Activated CD4-positive, alpha-beta T cell treated with anti-CD3 and anti-CD28 coated beads, Interleukin-2, Interleukin-6, amounts not matched to agents 100 ng/mL and 50 ng/mL, durations not matched to agents 16 hours and 8 hours (primary cell): ENCODE measurements around the gene ACSS2.

Experiments used
- DNase-seq: peaks from one replicate; pipeline ENCODE4 v3.0.0-alpha.2; 2020

ACSS2 gene

GRCh38 chr20:34916774-34917354, 40.5 kb downstream of the ACSS2 start:
- no peak for DNase-seq

- DNase-seq, result peak; percentile 15
Observed at GRCh38 chr20:34920055-34920454, 43.6 kb downstream of the ACSS2 start.

GRCh38 chr20:34921436-34921835, 45.0 kb downstream of the ACSS2 start:
- peak; percentile 24 for DNase-seq

GRCh38 chr20:34922654-34923381, 46.4 kb downstream of the ACSS2 start:
- DNase-seq, result no peak

- DNase-seq, result no peak
Observed at GRCh38 chr20:34923414-34923813, 47.0 kb downstream of the ACSS2 start.

GRCh38 chr20:34925341-34925740, 48.9 kb downstream of the ACSS2 start:
- DNase-seq, result no peak

- DNase-seq, result no peak
Observed at GRCh38 chr20:34925981-34926380, 49.6 kb downstream of the ACSS2 start.

- no peak for DNase-seq
Observed at GRCh38 chr20:34926581-34926980, 50.2 kb downstream of the ACSS2 start.

- DNase-seq, result no peak
Observed at GRCh38 chr20:34927736-34928135, 51.3 kb downstream of the ACSS2 start.

GRCh38 chr20:34928411-34928810, 52.0 kb downstream of the ACSS2 start:
- DNase-seq, result no peak

- no peak for DNase-seq
Observed at GRCh38 chr20:34931771-34932170, 55.4 kb downstream of the ACSS2 start.

GRCh38 chr20:34938466-34939163, 62.2 kb downstream of the ACSS2 start:
- DNase-seq, result no peak

- no peak for DNase-seq
Observed at GRCh38 chr20:34940081-34940481, 63.7 kb downstream of the ACSS2 start.

- no peak for DNase-seq
Observed at GRCh38 chr20:34941226-34941625, 64.8 kb downstream of the ACSS2 start.

- no peak for DNase-seq
Observed at GRCh38 chr20:34942301-34942700, 65.9 kb downstream of the ACSS2 start.

- DNase-seq, result no peak
Observed at GRCh38 chr20:34943808-34944567, 67.6 kb downstream of the ACSS2 start.

- DNase-seq, result no peak
Observed at GRCh38 chr20:34945315-34946077, 69.1 kb downstream of the ACSS2 start.

- no peak for DNase-seq
Observed at GRCh38 chr20:34946661-34947060, 70.2 kb downstream of the ACSS2 start.

- DNase-seq, result no peak
Observed at GRCh38 chr20:34947336-34947735, 70.9 kb downstream of the ACSS2 start.

GRCh38 chr20:34948030-34948429, 71.6 kb downstream of the ACSS2 start:
- peak; percentile 9 for DNase-seq

- DNase-seq, result no peak
Observed at GRCh38 chr20:34949120-34949519, 72.7 kb downstream of the ACSS2 start.

- DNase-seq, result no peak
Observed at GRCh38 chr20:34951252-34951651, 74.8 kb downstream of the ACSS2 start.

GRCh38 chr20:34951652-34952051, 75.2 kb downstream of the ACSS2 start:
- DNase-seq, result no peak
